WTC11 (cell line): ENCODE measurements around the gene ADK.

Experiments
- CREB1 ChIP-seq: sonication (generic); formaldehyde crosslinking; IDR thresholded peaks from 2 replicates; pipeline ENCODE4 v1.8.0; 2023; ENCODE audit warnings: mild to moderate bottlenecking, missing genetic modification reagents
- CTCF ChIP-seq: fragments of 200-600 bp; IDR thresholded peaks from 2 replicates; pipeline ENCODE4 v1.8.0; 2022; ENCODE audit warnings: antibody characterized with exemption

GRCh38 chr10:74662635-74663034 lies 511.6 kb downstream of the ADK start:
- TF ChIP-seq CTCF (no peak), CREB1 (CRISPR knock-in tag) (no peak)
